AG10803 (cell line): ENCODE measurements around the gene DOK6.
"Not testable (repeated sequence)": the region's sequence is repeated elsewhere in the genome, so short reads cannot be mapped to it uniquely, and the experiment has no call there.

Experiments
- DNase-seq: peaks from one replicate; pipeline ENCODE4 v3.0.0; 2010; ENCODE audit warnings: low read depth
- H3K4me3 ChIP-seq: 2 replicates; pipeline ENCODE4 v1.5.1; 2011; ENCODE audit warnings: mild to moderate bottlenecking, low read length, control low read depth
- TF ChIP-seq, protein P1 (sequence below): conservative IDR thresholded peaks from 2 replicates; pipeline ENCODE4 v1.5.1; 2011; ENCODE audit warnings: mild to moderate bottlenecking, low read length, control low read depth, inconsistent platforms

The DOK6 gene

DNA sequence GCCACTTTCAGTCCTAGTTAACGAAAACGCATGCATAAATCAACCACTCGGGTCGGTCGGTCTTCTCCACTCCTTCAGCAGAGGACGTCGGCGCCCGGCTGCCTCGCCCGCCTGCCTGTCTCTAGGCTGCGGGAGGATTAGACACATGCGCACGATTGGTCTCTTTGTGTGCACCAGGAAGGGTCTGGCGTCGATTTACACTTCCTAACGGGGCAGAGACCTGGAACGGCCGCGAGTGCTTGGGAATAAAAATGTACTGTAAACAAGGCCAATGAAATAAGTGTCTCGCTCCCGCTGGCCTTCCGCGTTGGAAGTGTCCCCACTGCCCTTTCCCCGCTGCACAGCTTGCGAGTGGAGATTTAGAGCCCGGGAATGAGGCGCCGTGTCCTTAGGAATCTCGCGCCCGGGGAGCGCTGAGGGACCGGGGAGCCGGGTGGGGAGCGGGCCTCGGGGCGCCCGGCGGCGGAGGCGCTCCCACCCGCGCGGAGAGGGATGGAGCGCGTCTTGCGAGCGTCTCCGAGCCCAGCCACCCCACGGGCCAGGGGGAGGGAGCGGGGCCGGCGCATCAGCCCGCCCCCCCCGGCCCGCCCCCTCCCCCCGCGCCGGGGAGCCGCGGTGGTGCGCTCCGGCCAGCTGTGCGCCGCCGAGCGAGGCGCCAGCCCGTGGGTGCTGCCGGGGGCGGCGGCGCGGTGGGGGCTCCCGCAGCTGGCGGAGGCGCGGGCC is at the start of gene DOK6:
Gene DOK6, plus strand, starts transcription at position 636 of the 723 bp plus-strand sequence.
- H3K4me3 ChIP-seq, result peak within 1 kb of the TSS; percentile 68
- TF ChIP-seq, protein P1, sequence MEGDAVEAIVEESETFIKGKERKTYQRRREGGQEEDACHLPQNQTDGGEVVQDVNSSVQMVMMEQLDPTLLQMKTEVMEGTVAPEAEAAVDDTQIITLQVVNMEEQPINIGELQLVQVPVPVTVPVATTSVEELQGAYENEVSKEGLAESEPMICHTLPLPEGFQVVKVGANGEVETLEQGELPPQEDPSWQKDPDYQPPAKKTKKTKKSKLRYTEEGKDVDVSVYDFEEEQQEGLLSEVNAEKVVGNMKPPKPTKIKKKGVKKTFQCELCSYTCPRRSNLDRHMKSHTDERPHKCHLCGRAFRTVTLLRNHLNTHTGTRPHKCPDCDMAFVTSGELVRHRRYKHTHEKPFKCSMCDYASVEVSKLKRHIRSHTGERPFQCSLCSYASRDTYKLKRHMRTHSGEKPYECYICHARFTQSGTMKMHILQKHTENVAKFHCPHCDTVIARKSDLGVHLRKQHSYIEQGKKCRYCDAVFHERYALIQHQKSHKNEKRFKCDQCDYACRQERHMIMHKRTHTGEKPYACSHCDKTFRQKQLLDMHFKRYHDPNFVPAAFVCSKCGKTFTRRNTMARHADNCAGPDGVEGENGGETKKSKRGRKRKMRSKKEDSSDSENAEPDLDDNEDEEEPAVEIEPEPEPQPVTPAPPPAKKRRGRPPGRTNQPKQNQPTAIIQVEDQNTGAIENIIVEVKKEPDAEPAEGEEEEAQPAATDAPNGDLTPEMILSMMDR, result no peak
- DNase-seq, result peak; percentile 55

DNA sequence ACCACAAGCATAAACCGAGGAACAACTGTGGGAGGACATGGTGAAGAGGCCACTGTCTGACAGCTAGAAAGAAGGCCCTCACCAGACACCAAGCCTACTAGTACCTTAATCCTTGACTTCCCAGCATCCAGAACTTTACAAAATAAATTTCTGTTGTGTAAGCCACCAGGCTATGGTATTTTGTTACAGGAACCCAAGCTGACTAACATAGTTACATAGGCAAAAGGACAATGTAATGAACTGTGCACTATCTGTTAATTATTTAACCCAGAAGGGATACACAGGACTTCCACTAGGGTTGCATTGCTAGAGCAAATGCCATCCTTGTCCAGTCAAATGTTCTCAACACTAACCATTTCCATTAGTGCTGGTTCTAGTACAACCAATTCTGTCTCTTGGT is 47.7 kb upstream of the DOK6 start:
- DNase-seq, result no peak
- H3K4me3 ChIP-seq, result no peak overlapping the region
- TF ChIP-seq, protein P1, result no peak

DNA sequence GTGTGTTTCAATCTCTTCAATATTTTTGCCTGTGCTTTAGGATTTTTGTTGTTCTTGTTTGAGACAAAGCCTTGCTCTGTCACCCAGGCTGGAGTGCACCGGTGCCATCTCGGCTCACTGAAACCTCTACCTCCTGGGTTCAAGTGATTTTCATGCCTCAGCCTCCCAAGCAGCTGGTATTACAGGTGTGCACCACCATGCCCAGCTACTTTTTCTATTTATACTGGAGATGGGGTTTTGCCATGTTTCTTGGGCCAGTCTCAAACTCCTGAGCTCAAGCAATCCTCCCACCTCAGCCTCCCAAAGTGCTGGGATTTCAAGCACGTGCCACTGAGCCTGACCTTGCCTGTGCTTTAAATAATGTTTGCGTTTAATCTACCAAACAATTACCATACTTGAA is 43.1 kb upstream of the DOK6 start:
- TF ChIP-seq, protein P1, result no peak
- no peak overlapping the region for H3K4me3 ChIP-seq
- no peak for DNase-seq

DNA sequence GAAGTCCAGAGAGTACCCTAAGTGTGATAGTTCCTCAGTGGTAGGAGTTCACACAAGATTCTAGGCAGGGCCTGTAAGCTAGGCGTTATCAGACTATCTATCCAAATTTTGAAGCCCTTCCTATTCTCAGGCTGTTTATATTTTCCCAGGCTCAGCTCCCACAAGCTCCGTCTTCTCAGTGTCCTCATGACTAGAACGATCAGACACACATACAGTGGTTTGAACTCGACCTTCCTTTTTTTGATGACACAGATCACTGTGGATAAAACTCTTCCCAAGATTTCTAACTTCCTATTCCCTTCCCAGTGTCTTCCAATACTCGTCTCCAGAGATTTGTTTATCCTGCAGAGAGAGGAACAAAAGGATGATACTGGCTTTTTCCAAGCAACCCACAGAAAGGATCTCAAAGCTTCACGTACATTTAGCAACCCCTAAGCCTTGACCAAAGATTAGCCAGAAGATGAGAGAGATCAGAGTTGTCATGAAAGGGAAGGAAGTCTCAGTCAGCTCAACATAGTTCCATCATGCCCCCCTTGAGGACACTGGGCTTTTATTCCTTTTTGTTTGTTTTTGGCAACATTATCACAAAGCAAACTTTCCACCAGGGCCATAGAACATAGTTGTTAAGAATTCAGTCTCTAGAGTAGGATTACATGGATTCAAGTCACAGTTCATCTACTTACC is 42.3 kb upstream of the DOK6 start:
- no peak for DNase-seq
- H3K4me3 ChIP-seq, result no peak overlapping the region
- TF ChIP-seq, protein P1, result no peak

DNA sequence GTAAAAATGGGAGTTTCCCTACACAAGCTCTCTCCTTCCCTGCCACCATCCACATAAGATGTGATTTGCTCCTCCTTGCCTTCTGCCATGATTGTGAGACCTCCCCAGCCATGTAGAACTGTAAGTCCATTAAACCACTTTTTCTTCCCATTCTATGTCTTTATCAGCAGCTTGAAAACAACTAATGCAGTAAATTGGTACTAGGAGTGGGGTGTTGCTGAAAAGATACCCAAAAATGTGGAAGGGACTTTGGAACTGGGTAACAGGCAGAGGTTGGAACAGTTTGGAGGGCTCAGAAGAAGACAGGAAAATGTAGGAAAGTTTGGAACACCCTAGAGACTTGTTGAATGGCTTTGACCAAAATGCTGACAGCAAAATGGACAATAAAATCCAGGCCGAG is 40.9 kb upstream of the DOK6 start:
- DNase-seq, H3K4me3 ChIP-seq: not testable (repeated sequence)

DNA sequence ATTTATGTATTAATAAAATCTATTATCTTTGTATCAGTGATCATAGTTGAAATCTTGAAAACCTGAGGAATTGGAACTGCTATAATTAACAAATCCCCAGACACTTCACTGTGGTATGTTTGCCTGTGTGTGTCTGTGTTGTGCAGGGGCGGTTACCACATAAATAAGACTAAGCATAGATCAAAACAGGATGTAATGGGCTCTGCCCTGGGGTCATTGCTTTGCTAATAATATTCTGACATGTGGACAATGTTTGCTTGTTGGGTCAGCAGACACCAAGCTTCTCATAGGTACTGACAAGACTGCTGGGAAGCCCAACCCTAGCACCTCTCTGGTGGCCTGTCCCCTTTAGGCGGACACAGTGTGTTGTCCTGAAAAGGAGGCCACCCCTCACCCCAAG is 35.8 kb upstream of the DOK6 start:
- H3K4me3 ChIP-seq, result no peak overlapping the region
- DNase-seq, result no peak
- TF ChIP-seq, protein P1, result no peak

DNA sequence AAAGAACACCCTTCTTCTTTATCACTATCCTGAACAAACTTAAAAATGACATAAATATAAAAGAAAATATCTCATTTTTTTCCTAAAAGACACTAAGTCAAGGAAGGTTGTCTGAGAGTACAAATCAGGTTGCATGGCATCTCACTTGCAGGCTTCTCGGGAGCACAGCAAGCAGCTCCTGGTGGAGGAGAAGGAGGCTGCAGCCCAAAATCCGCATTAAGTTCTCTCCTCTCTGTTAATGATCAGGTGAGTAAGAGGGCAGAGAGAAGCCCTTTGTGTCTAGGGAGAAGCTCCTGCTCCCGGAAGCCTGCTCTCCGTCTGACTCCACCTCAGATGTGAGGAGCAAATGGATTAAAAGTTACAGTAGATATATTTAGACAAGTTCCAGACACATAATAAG is 35.0 kb upstream of the DOK6 start:
- DNase-seq, result no peak
- TF ChIP-seq, protein P1, result no peak; the same call in 1 of the 2 replicates
- no peak overlapping the region for H3K4me3 ChIP-seq
